ENCODE measurements around the gene CLPTM1L.

GRCh38 chr5:1299961-1300360, 44.9 kb downstream of the CLPTM1L start:
- TF ChIP-seq CTCF (IDR thresholded peaks at IDR 0.05) (no peak), POLR2A (IDR thresholded peaks at IDR 0.05) (no peak)
